HCT116 (cell line): ENCODE data around the gene COL5A1. TPM values are rescaled to one million over a fixed set of nuclear protein-coding genes. Genes with fewer than 3 reads are reported as not detected.

Experiments
- ATAC-seq: fragments of 200-7000 bp; cut with Tn5 transposase; 2 replicates; pipeline ENCODE4 v1.9.1; 2020; ENCODE audit warnings: mild to moderate bottlenecking, moderate library complexity
- BruUV-seq: library from RNA; stranded (reverse); fragments of 400-500 nt; replicated peaks from 2 replicates; lab custom pipeline; 2021; lab: Mats Ljungman, UMichigan
- CTCF ChIA-PET: fragments of 300-600 bp; sonication (Branson Sonifier 250); formaldehyde crosslinking; loops from one replicate; lab custom pipeline; 2021; ENCODE audit warnings: antibody characterized with exemption; lab: Charles Lee
- POLR2A ChIA-PET: fragments of 300-600, 350-600 bp; sonication (Branson Sonifier 250); formaldehyde crosslinking; loops from one replicate; lab custom pipeline; 2021; ENCODE audit warnings: antibody characterized with exemption; lab: Charles Lee
- RAD21 ChIA-PET, 2 experiments: fragments of 300-600 bp; sonication (Branson Sonifier 250); formaldehyde crosslinking; loops; one replicate each; lab custom pipeline; 2023; ENCODE audit warnings: low total read pairs in 2 of 2; ENCODE audit not compliant: uncharacterized antibody in 2 of 2, unreplicated experiment in 2 of 2, low non-redundant PET in 1 of 2; lab: Charles Lee
- DNase-seq: peaks from one replicate; pipeline ENCODE4 v3.0.0-alpha.2; 2010; ENCODE audit warnings: low read depth, low spot score
- H2AFZ ChIP-seq: fragments of 200-600 bp; shearing (Covaris generic), sonication (generic); 2 replicates; pipeline ENCODE4 v1.6.1; 2017; ENCODE audit warnings: low read depth, mixed run types, mixed read lengths, antibody characterized with exemption, low read length; ENCODE audit not compliant: poor library complexity, severe bottlenecking
- H3K27ac ChIP-seq: 2 replicates; pipeline ENCODE4 v1.5.1; 2012; ENCODE audit warnings: low read depth, low read length
- H3K27me3 ChIP-seq: fragments of 200-600 bp; sonication (generic); 2 replicates; pipeline ENCODE4 v1.6.1; 2016; ENCODE audit warnings: mixed run types, low read length, mixed read lengths; ENCODE audit not compliant: insufficient read depth
- H3K36me3 ChIP-seq, 2 experiments: fragments of 200-500 bp in 1 of 2; fragments of 200-600 bp in 1 of 2; sonication (Bioruptor generic) in 1 of 2; sonication (generic) in 1 of 2; 2 replicates each; pipeline versions ENCODE4 v1.5.1 to v1.6.1; 2014 to 2016; ENCODE audit warnings: low read length in 2 of 2, inconsistent platforms in 1 of 2, mixed read lengths in 1 of 2, mixed run types in 1 of 2; ENCODE audit not compliant: insufficient read depth in 2 of 2, control insufficient read depth in 1 of 2
- H3K4me1 ChIP-seq, 2 experiments: fragments of 200-600 bp in 1 of 2; sonication (generic) in 1 of 2; 2 replicates each; pipeline versions ENCODE4 v1.5.1 to v1.6.1; 2012 to 2017; ENCODE audit warnings: low read length in 2 of 2, inconsistent platforms in 1 of 2, mild to moderate bottlenecking in 1 of 2, mixed read lengths in 1 of 2, mixed run types in 1 of 2, moderate library complexity in 1 of 2; ENCODE audit not compliant: insufficient read depth in 2 of 2, control insufficient read depth in 1 of 2
- H3K4me2 ChIP-seq: fragments of 200-600 bp; sonication (generic); 2 replicates; pipeline ENCODE4 v1.6.1; 2017; ENCODE audit warnings: mixed run types, low read length, mixed read lengths
- H3K4me3 ChIP-seq, 2 experiments: fragments of 200-600 bp in 1 of 2; sonication (generic) in 1 of 2; replicated peaks in 1 of 2; 2 replicates each; pipeline ENCODE4 v1.5.1; 2011 to 2016; ENCODE audit warnings: low read length in 2 of 2, control low read depth in 1 of 2, low read depth in 1 of 2, mild to moderate bottlenecking in 1 of 2, mixed read lengths in 1 of 2, mixed run types in 1 of 2
- H3K79me2 ChIP-seq: fragments of 200-600 bp; sonication (generic); 2 replicates; pipeline ENCODE4 v1.6.1; 2017; ENCODE audit warnings: mild to moderate bottlenecking, mixed run types, low read length, moderate library complexity, mixed read lengths; ENCODE audit not compliant: insufficient read depth
- H3K9ac ChIP-seq: fragments of 200-600 bp; sonication (generic); 2 replicates; pipeline ENCODE4 v1.6.1; 2016; ENCODE audit warnings: low read length, mixed read lengths
- H3K9me2 ChIP-seq: fragments of 200-600 bp; sonication (generic), shearing (Covaris generic); 2 replicates; pipeline ENCODE4 v1.6.1; 2017; ENCODE audit warnings: mixed run types, mild to moderate bottlenecking, moderate library complexity; ENCODE audit not compliant: insufficient read depth
- H3K9me3 ChIP-seq, 2 experiments: fragments of 200-500 bp in 1 of 2; fragments of 200-600 bp in 1 of 2; sonication (Bioruptor generic) in 1 of 2; sonication (generic) in 1 of 2; 2 replicates each; pipeline ENCODE4 v1.6.1; 2014 to 2017; ENCODE audit warnings: low read length in 2 of 2, mixed read lengths in 2 of 2, inconsistent platforms in 1 of 2, low read depth in 1 of 2, mild to moderate bottlenecking in 1 of 2, mixed run types in 1 of 2, moderate library complexity in 1 of 2; ENCODE audit not compliant: control insufficient read depth in 1 of 2, insufficient read depth in 1 of 2
- H4K20me1 ChIP-seq: fragments of 200-600 bp; sonication (generic), shearing (Covaris generic); 2 replicates; pipeline ENCODE4 v1.6.1; 2017; ENCODE audit warnings: mixed run types, mild to moderate bottlenecking, moderate library complexity; ENCODE audit not compliant: insufficient read depth
- CEBPB ChIP-seq: IDR thresholded peaks from 2 replicates; pipeline ENCODE4 v1.6.1; 2012; ENCODE audit warnings: low read depth
- CTCF ChIP-seq, 3 experiments: fragments of 200-600 bp in 1 of 3; sonication (generic) in 1 of 3; IDR thresholded peaks in 2 of 3; conservative IDR thresholded peaks in 1 of 3; 2 replicates each; pipeline ENCODE4 v1.5.1; 2012 to 2017; ENCODE audit warnings: low read depth in 2 of 3, low read length in 2 of 3, antibody characterized with exemption in 1 of 3, borderline replicate concordance in 1 of 3, control low read depth in 1 of 3, mild to moderate bottlenecking in 1 of 3, mixed read lengths in 1 of 3, mixed run types in 1 of 3, moderate library complexity in 1 of 3; ENCODE audit not compliant: insufficient read depth in 1 of 3
- EZH2 ChIP-seq: fragments of 200-600 bp; sonication (generic); IDR thresholded peaks from 2 replicates; pipeline ENCODE4 v1.6.1; 2017; ENCODE audit warnings: antibody characterized with exemption, mixed run types
- POLR2AphosphoS5 ChIP-seq: IDR thresholded peaks from 2 replicates; pipeline ENCODE4 v1.6.1; 2011; ENCODE audit warnings: mild to moderate bottlenecking, low read depth, low read length, moderate library complexity
- ZFX ChIP-seq: fragments of 450-650 bp; IDR thresholded peaks from 2 replicates; pipeline ENCODE4 v1.6.1; 2017
- intact Hi-C: fragments of 100-400 bp; cut with micrococcal nuclease; formaldehyde crosslinking; loops from 2 replicates; pipeline ENCODE4 v1.10.0; 2022
- total RNA-seq: library from RNA; stranded (reverse); gene quantifications from one replicate; pipeline ENCODE4 v1.2.1, GENCODE V29; 2021; ENCODE audit not compliant: unreplicated experiment

Gene COL5A1
- total RNA-seq, 1 experiment from 2014 or later: 0.30 TPM

DNA sequence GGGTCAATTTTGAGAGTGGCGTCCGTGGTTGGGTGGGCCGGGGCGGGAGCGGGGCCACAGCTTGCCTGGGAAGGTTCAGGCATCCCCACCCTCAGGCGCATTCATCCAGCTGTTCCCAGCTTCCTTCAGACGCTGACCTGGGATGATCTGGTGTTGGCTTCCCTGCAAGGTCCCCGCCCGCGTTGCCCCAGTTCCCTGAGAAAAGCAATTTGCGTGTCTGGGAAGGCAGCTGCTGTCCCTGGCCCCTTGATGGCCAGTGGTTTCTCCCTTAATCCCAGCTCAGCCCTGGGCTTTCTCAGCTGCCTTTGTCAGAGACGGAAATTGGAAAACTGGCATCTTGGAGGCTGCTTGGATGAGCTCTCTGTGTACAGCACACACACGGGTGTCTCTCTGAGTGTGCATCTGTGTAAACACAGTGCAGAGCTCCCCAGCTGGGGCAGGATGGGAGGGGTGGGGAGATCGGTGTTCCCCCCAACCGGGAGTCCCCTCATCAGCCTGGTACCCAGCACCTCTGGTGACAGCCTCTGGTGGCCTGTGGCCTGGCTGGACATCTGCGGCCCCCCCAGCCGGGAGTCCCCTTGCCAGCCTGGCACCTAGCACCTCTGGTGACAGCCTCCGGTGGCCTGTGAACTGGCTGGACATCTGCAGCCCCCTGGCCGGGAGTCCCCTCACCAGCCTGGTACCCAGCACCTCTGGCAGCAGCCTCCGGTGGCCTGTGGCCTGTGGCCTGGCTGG, 94.0 kb downstream of the COL5A1 start:
- BruUV-seq: no TSS peak
- H3K27me3 ChIP-seq: no peaks in the 10 kb centered on the region
- H3K79me2 ChIP-seq: no peaks in the 10 kb centered on the region
- ChIA-PET RAD21 (no interaction called here), CTCF (no interaction called here), POLR2A (no interaction called here)
- no peaks in the 10 kb centered on the region for H3K36me3 ChIP-seq
- H3K9me3 ChIP-seq: no peaks in the 10 kb centered on the region
- no peak overlapping the region for H3K4me3 ChIP-seq
- intact Hi-C loops: no loop called here
- ATAC-seq (no peak), DNase-seq (no peak)
- no peaks in the 10 kb centered on the region for H3K9me2 ChIP-seq
- H4K20me1 ChIP-seq: no peaks in the 10 kb centered on the region
- H3K9ac ChIP-seq: no peak overlapping the region
- TF ChIP-seq EZH2 (no peak), CEBPB (no peak), CTCF (IDR thresholded peaks at IDR 0.05 in 2 of 3, conservative IDR thresholded peaks at IDR 0.05 in 1 of 3; ENCODE audit: borderline replicate concordance in 1 of 3, insufficient read depth in 1 of 3, low read depth in 2 of 3, low read length in 2 of 3) (no peak), POLR2AphosphoS5 (no peak), ZFX (no peak)
- H2AFZ ChIP-seq: no peak overlapping the region
- peaks cover 0 to 4% of the 10 kb centered on the region in 2 experiments; a peak in 1 of 4 replicates for H3K4me1 ChIP-seq
- H3K27ac ChIP-seq: no peak overlapping the region
- H3K4me2 ChIP-seq: no peak overlapping the region
